ENCODE measurements around the gene GLG1.
"Not testable (repeated sequence)": the region's sequence is repeated elsewhere in the genome, so short reads cannot be mapped to it uniquely, and the experiment has no call there.

GRCh38 chr16:74523706-74524105, 83.2 kb downstream of the GLG1 start:
- TF ChIP-seq, protein P1, sequence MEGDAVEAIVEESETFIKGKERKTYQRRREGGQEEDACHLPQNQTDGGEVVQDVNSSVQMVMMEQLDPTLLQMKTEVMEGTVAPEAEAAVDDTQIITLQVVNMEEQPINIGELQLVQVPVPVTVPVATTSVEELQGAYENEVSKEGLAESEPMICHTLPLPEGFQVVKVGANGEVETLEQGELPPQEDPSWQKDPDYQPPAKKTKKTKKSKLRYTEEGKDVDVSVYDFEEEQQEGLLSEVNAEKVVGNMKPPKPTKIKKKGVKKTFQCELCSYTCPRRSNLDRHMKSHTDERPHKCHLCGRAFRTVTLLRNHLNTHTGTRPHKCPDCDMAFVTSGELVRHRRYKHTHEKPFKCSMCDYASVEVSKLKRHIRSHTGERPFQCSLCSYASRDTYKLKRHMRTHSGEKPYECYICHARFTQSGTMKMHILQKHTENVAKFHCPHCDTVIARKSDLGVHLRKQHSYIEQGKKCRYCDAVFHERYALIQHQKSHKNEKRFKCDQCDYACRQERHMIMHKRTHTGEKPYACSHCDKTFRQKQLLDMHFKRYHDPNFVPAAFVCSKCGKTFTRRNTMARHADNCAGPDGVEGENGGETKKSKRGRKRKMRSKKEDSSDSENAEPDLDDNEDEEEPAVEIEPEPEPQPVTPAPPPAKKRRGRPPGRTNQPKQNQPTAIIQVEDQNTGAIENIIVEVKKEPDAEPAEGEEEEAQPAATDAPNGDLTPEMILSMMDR (IDR thresholded peaks at IDR 0.05; ENCODE audit: insufficient read depth, low read length), result not testable (repeated sequence)
- TF ChIP-seq POLR2AphosphoS5 (IDR thresholded peaks at IDR 0.05; ENCODE audit: low read depth); SPI1 (IDR thresholded peaks at IDR 0.05; ENCODE audit: borderline replicate concordance, low read depth): not testable (repeated sequence)
